OCI-LY7 (cell line): Measurements from ENCODE around the gene TAGLN2.

Experiments used
- EZH2phosphoT487 ChIP-seq: fragments of 200-600 bp; sonication (generic); IDR thresholded peaks from 2 replicates; pipeline ENCODE4 v1.6.1; 2018; ENCODE audit warnings: low read depth, borderline replicate concordance, mild to moderate bottlenecking, mixed run types, antibody characterized with exemption, low read length, moderate library complexity, mixed read lengths
- TF ChIP-seq, protein P1 (sequence below): fragments of 200-600 bp; sonication (generic); conservative IDR thresholded peaks from 2 replicates; pipeline ENCODE4 v1.5.1; 2014; ENCODE audit warnings: mild to moderate bottlenecking, antibody characterized with exemption, low read length, moderate library complexity, mixed read lengths

DNA sequence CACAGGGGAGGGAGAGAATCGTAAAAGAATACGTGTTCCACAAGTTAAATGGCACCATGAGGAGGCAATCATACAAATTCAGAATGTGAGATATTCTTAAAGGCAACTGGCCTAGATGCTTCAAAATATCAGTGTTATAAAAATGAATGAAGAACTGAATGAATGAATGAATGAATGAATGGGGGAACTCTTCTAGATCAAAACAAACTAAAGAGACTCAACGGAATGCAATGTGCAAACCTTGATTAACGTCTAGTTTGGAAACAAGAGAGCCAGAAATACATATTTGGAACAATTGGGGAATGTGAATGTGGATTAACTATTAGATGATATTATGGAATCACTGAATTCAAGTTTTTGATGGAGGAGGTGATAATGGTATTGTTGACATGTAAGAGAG is 42.2 kb downstream of the TAGLN2 start:
- TF ChIP-seq, protein P1, sequence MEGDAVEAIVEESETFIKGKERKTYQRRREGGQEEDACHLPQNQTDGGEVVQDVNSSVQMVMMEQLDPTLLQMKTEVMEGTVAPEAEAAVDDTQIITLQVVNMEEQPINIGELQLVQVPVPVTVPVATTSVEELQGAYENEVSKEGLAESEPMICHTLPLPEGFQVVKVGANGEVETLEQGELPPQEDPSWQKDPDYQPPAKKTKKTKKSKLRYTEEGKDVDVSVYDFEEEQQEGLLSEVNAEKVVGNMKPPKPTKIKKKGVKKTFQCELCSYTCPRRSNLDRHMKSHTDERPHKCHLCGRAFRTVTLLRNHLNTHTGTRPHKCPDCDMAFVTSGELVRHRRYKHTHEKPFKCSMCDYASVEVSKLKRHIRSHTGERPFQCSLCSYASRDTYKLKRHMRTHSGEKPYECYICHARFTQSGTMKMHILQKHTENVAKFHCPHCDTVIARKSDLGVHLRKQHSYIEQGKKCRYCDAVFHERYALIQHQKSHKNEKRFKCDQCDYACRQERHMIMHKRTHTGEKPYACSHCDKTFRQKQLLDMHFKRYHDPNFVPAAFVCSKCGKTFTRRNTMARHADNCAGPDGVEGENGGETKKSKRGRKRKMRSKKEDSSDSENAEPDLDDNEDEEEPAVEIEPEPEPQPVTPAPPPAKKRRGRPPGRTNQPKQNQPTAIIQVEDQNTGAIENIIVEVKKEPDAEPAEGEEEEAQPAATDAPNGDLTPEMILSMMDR: no peak
- no peak for TF ChIP-seq EZH2phosphoT487
